Measurements from ENCODE around the gene DDX10. TPM values are rescaled to one million over a fixed set of nuclear protein-coding genes. Genes with fewer than 3 reads are reported as not detected.

DDX10 gene
- total and polyA plus RNA-seq, 9 donors, result 13.1 to 34.3 (median 25.7) TPM

GRCh38 chr11:108985236-108985944, 320.5 kb downstream of the DDX10 start:
- 36 to 52% (median 37%) methylated on average over 3 of the region's 3 CpGs for WGBS, 3 donors
- H3K27ac ChIP-seq, result no peak overlapping the region

GRCh38 chr11:108985945-108986279, 321.0 kb downstream of the DDX10 start:
- Histone ChIP-seq H3K27ac (no peak overlapping the region), H3K36me3 (no peaks in the 10 kb centered on the region), H3K4me3 (no peak overlapping the region), H3K27me3 (no peaks in the 10 kb centered on the region), H3K9me3 (no peaks in the 10 kb centered on the region), H3K4me1 (ENCODE audit: insufficient read depth) (no peaks in the 10 kb centered on the region)
- TF ChIP-seq EP300 (IDR thresholded peaks at IDR 0.05), result no peak
- TF ChIP-seq CTCF (IDR thresholded peaks at IDR 0.05), result no peak
- TF ChIP-seq POLR2A (IDR thresholded peaks at IDR 0.05), result no peak
- WGBS, 3 donors, result 73 to 89% (median 86%) methylated on average over 1 of the region's 1 CpG
- DNase-seq, result no peak
- intact Hi-C loops (cut with DNase I), result no loop called here

More at GRCh38 chr11:108985236-108985944, 320.5 kb downstream of the DDX10 start:
- Histone ChIP-seq H3K36me3 (no peaks in the 10 kb centered on the region), H3K9me3 (no peaks in the 10 kb centered on the region), H3K27me3 (no peaks in the 10 kb centered on the region), H3K4me1 (ENCODE audit: insufficient read depth) (no peaks in the 10 kb centered on the region), H3K4me3 (no peak overlapping the region)
- intact Hi-C loops (cut with DNase I), result no loop called here
- DNase-seq, result no peak
- TF ChIP-seq POLR2A (IDR thresholded peaks at IDR 0.05), result no peak
- no peak for TF ChIP-seq CTCF (IDR thresholded peaks at IDR 0.05)
- no peak for TF ChIP-seq EP300 (IDR thresholded peaks at IDR 0.05)

Other genes with a start within 250 kb of the DDX10 start
- gene C11orf65, start 197.5 kb upstream of the DDX10 start, total RNA-seq, result 1 to 10 TPM in 3 of 7 donors, under 1 TPM in 4; 0.62 to 1.2 (median 0.83) TPM
- under 1 TPM; 0.35 to 0.77 TPM for gene C11orf65, start 197.5 kb upstream of the DDX10 start, polyA plus RNA-seq
- 10 to 100 TPM; 23.5 to 56.3 (median 42.8) TPM for gene POGLUT3, start 166.7 kb upstream of the DDX10 start, total RNA-seq
- 10 to 100 TPM; 29.9 to 38.2 TPM for gene POGLUT3, start 166.7 kb upstream of the DDX10 start, polyA plus RNA-seq
- 1 to 10 TPM; 1.1 to 5.7 (median 2.1) TPM for gene EXPH5, start 71.3 kb upstream of the DDX10 start, total RNA-seq
- gene EXPH5, start 71.3 kb upstream of the DDX10 start, polyA plus RNA-seq, result under 1 TPM; 0.12 to 0.37 TPM

Measured in ovary (tissue), 9 donors.